Vagina (tissue), 2 donors: ENCODE measurements around the gene TNRC6C.

ENCODE experiments used
- POLR2A ChIP-seq, 2 donors: fragments of 450-650 bp; IDR thresholded peaks; one replicate each; pipeline ENCODE4 v1.6.1; 2017; ENCODE audit warnings: antibody characterized with exemption in 2 of 2, mild to moderate bottlenecking in 2 of 2, moderate library complexity in 2 of 2
- POLR2AphosphoS5 ChIP-seq, 2 donors: sonication (generic); formaldehyde crosslinking; IDR thresholded peaks; one replicate each; pipeline ENCODE4 v1.9.0; 2017; ENCODE audit warnings: antibody characterized with exemption in 2 of 2, mild to moderate bottlenecking in 2 of 2, low read depth in 1 of 2; ENCODE audit not compliant: insufficient read depth in 1 of 2
- TF ChIP-seq, protein P1 (sequence below), 3 experiments: fragments of 450-650 bp in 2 of 3; fragments of 200-600 bp in 1 of 3; sonication (generic) in 1 of 3; IDR thresholded peaks; one replicate each; pipeline ENCODE4 v1.5.1; 2017 to 2019; ENCODE audit warnings: antibody characterized with exemption in 3 of 3, mild to moderate bottlenecking in 2 of 3, moderate library complexity in 2 of 3

DNA sequence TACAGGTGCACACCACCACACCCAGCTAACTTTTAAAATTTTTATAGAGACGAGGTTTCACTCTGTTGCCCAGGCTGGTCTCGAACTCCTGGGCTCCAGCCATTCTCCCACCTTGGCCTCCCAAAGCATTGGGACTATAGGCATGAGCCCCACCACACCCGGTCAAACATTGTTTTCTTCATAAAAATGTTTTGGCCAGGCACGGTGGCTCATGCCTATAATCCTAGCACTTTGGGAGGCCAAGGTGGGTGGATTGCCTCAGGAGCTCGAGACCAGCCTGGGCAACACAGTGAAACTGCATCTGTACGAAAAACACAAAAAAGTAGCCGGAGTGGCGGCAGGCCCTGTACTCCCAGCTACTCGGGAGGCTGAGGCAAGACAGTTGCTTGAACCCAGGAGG lies 157.9 kb downstream of the TNRC6C start:
- TF ChIP-seq POLR2A (IDR thresholded peaks at IDR 0.05) (no peak), POLR2AphosphoS5 (IDR thresholded peaks at IDR 0.05; ENCODE audit: insufficient read depth in 1 of 2, low read depth in 1 of 2) (no peak)
- TF ChIP-seq, protein P1, sequence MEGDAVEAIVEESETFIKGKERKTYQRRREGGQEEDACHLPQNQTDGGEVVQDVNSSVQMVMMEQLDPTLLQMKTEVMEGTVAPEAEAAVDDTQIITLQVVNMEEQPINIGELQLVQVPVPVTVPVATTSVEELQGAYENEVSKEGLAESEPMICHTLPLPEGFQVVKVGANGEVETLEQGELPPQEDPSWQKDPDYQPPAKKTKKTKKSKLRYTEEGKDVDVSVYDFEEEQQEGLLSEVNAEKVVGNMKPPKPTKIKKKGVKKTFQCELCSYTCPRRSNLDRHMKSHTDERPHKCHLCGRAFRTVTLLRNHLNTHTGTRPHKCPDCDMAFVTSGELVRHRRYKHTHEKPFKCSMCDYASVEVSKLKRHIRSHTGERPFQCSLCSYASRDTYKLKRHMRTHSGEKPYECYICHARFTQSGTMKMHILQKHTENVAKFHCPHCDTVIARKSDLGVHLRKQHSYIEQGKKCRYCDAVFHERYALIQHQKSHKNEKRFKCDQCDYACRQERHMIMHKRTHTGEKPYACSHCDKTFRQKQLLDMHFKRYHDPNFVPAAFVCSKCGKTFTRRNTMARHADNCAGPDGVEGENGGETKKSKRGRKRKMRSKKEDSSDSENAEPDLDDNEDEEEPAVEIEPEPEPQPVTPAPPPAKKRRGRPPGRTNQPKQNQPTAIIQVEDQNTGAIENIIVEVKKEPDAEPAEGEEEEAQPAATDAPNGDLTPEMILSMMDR (IDR thresholded peaks at IDR 0.05) = no peak
